HCT116 (cell line): ENCODE results near the gene TMEM131. TPM values are rescaled to one million over a fixed set of nuclear protein-coding genes. Genes with fewer than 3 reads are reported as not detected.

Experiments used
- ATAC-seq: fragments of 200-7000 bp; cut with Tn5 transposase; 2 replicates; pipeline ENCODE4 v1.9.1; 2020; ENCODE audit warnings: mild to moderate bottlenecking, moderate library complexity
- BruUV-seq: library from RNA; stranded (reverse); fragments of 400-500 nt; replicated peaks from 2 replicates; lab custom pipeline; 2021; lab: Mats Ljungman, UMichigan
- CTCF ChIA-PET: fragments of 300-600 bp; sonication (Branson Sonifier 250); formaldehyde crosslinking; loops from one replicate; lab custom pipeline; 2021; ENCODE audit warnings: antibody characterized with exemption; lab: Charles Lee
- POLR2A ChIA-PET: fragments of 300-600, 350-600 bp; sonication (Branson Sonifier 250); formaldehyde crosslinking; loops from one replicate; lab custom pipeline; 2021; ENCODE audit warnings: antibody characterized with exemption; lab: Charles Lee
- RAD21 ChIA-PET, 2 experiments: fragments of 300-600 bp; sonication (Branson Sonifier 250); formaldehyde crosslinking; loops; one replicate each; lab custom pipeline; 2023; ENCODE audit warnings: low total read pairs in 2 of 2; ENCODE audit not compliant: uncharacterized antibody in 2 of 2, unreplicated experiment in 2 of 2, low non-redundant PET in 1 of 2; lab: Charles Lee
- DNase-seq: peaks from one replicate; pipeline ENCODE4 v3.0.0-alpha.2; 2010; ENCODE audit warnings: low read depth, low spot score
- H2AFZ ChIP-seq: fragments of 200-600 bp; shearing (Covaris generic), sonication (generic); 2 replicates; pipeline ENCODE4 v1.6.1; 2017; ENCODE audit warnings: low read depth, mixed run types, mixed read lengths, antibody characterized with exemption, low read length; ENCODE audit not compliant: poor library complexity, severe bottlenecking
- H3K27ac ChIP-seq: 2 replicates; pipeline ENCODE4 v1.5.1; 2012; ENCODE audit warnings: low read depth, low read length
- H3K27me3 ChIP-seq: fragments of 200-600 bp; sonication (generic); 2 replicates; pipeline ENCODE4 v1.6.1; 2016; ENCODE audit warnings: mixed run types, low read length, mixed read lengths; ENCODE audit not compliant: insufficient read depth
- H3K36me3 ChIP-seq, 2 experiments: fragments of 200-500 bp in 1 of 2; fragments of 200-600 bp in 1 of 2; sonication (Bioruptor generic) in 1 of 2; sonication (generic) in 1 of 2; 2 replicates each; pipeline versions ENCODE4 v1.5.1 to v1.6.1; 2014 to 2016; ENCODE audit warnings: low read length in 2 of 2, inconsistent platforms in 1 of 2, mixed read lengths in 1 of 2, mixed run types in 1 of 2; ENCODE audit not compliant: insufficient read depth in 2 of 2, control insufficient read depth in 1 of 2
- H3K4me1 ChIP-seq, 2 experiments: fragments of 200-600 bp in 1 of 2; sonication (generic) in 1 of 2; 2 replicates each; pipeline versions ENCODE4 v1.5.1 to v1.6.1; 2012 to 2017; ENCODE audit warnings: low read length in 2 of 2, inconsistent platforms in 1 of 2, mild to moderate bottlenecking in 1 of 2, mixed read lengths in 1 of 2, mixed run types in 1 of 2, moderate library complexity in 1 of 2; ENCODE audit not compliant: insufficient read depth in 2 of 2, control insufficient read depth in 1 of 2
- H3K4me2 ChIP-seq: fragments of 200-600 bp; sonication (generic); 2 replicates; pipeline ENCODE4 v1.6.1; 2017; ENCODE audit warnings: mixed run types, low read length, mixed read lengths
- H3K4me3 ChIP-seq, 2 experiments: fragments of 200-600 bp in 1 of 2; sonication (generic) in 1 of 2; replicated peaks in 1 of 2; 2 replicates each; pipeline ENCODE4 v1.5.1; 2011 to 2016; ENCODE audit warnings: low read length in 2 of 2, control low read depth in 1 of 2, low read depth in 1 of 2, mild to moderate bottlenecking in 1 of 2, mixed read lengths in 1 of 2, mixed run types in 1 of 2
- H3K79me2 ChIP-seq: fragments of 200-600 bp; sonication (generic); 2 replicates; pipeline ENCODE4 v1.6.1; 2017; ENCODE audit warnings: mild to moderate bottlenecking, mixed run types, low read length, moderate library complexity, mixed read lengths; ENCODE audit not compliant: insufficient read depth
- H3K9ac ChIP-seq: fragments of 200-600 bp; sonication (generic); 2 replicates; pipeline ENCODE4 v1.6.1; 2016; ENCODE audit warnings: low read length, mixed read lengths
- H3K9me2 ChIP-seq: fragments of 200-600 bp; sonication (generic), shearing (Covaris generic); 2 replicates; pipeline ENCODE4 v1.6.1; 2017; ENCODE audit warnings: mixed run types, mild to moderate bottlenecking, moderate library complexity; ENCODE audit not compliant: insufficient read depth
- H3K9me3 ChIP-seq, 2 experiments: fragments of 200-500 bp in 1 of 2; fragments of 200-600 bp in 1 of 2; sonication (Bioruptor generic) in 1 of 2; sonication (generic) in 1 of 2; 2 replicates each; pipeline ENCODE4 v1.6.1; 2014 to 2017; ENCODE audit warnings: low read length in 2 of 2, mixed read lengths in 2 of 2, inconsistent platforms in 1 of 2, low read depth in 1 of 2, mild to moderate bottlenecking in 1 of 2, mixed run types in 1 of 2, moderate library complexity in 1 of 2; ENCODE audit not compliant: control insufficient read depth in 1 of 2, insufficient read depth in 1 of 2
- H4K20me1 ChIP-seq: fragments of 200-600 bp; sonication (generic), shearing (Covaris generic); 2 replicates; pipeline ENCODE4 v1.6.1; 2017; ENCODE audit warnings: mixed run types, mild to moderate bottlenecking, moderate library complexity; ENCODE audit not compliant: insufficient read depth
- ELF1 ChIP-seq: IDR thresholded peaks from 2 replicates; pipeline ENCODE4 v1.6.1; 2012; ENCODE audit warnings: low read depth, borderline replicate concordance
- EZH2phosphoT487 ChIP-seq: fragments of 200-600 bp; IDR thresholded peaks from 2 replicates; pipeline ENCODE4 v1.6.1; 2018; ENCODE audit warnings: antibody characterized with exemption, borderline replicate concordance
- MAX ChIP-seq: IDR thresholded peaks from 2 replicates; pipeline ENCODE4 v1.6.1; 2012
- POLR2AphosphoS5 ChIP-seq: IDR thresholded peaks from 2 replicates; pipeline ENCODE4 v1.6.1; 2011; ENCODE audit warnings: mild to moderate bottlenecking, low read depth, low read length, moderate library complexity
- REST ChIP-seq: IDR thresholded peaks from 2 replicates; pipeline ENCODE4 v1.6.1; 2012; ENCODE audit warnings: low read depth
- SP1 ChIP-seq: IDR thresholded peaks from 2 replicates; pipeline ENCODE4 v1.6.1; 2012; ENCODE audit warnings: low read depth
- TCF7L2 ChIP-seq: IDR thresholded peaks from 2 replicates; pipeline ENCODE4 v1.7.0; 2011; ENCODE audit warnings: borderline replicate concordance, inconsistent platforms; ENCODE audit not compliant: insufficient read depth, insufficient read length; ENCODE audit errors: extremely low read depth
- intact Hi-C: fragments of 100-400 bp; cut with micrococcal nuclease; formaldehyde crosslinking; loops from 2 replicates; pipeline ENCODE4 v1.10.0; 2022
- total RNA-seq: library from RNA; stranded (reverse); gene quantifications from one replicate; pipeline ENCODE4 v1.2.1, GENCODE V29; 2021; ENCODE audit not compliant: unreplicated experiment

The TMEM131 gene
- total RNA-seq, 1 experiment from 2014 or later: 51.5 TPM

- no peak for TF ChIP-seq MAX
- TF ChIP-seq ELF1: no peak
- TF ChIP-seq REST: no peak
- TF ChIP-seq TCF7L2: no peak
- TF ChIP-seq EZH2phosphoT487: no peak
- TF ChIP-seq POLR2AphosphoS5: no peak
- no peak for TF ChIP-seq SP1
- TF ChIP-seq, all 23 proteins: peak for 0
- Histone ChIP-seq H3K79me2 (peaks cover 98% of the 10 kb centered on the region), H3K9ac (no peak overlapping the region), H3K27me3 (no peaks in the 10 kb centered on the region), H2AFZ (no peak overlapping the region), H3K36me3 (no peaks in the 10 kb centered on the region), H4K20me1 (no peaks in the 10 kb centered on the region; the same call in 1 of the 2 replicates), H3K4me2 (no peak overlapping the region), H3K9me3 (peaks cover 3 to 4% of the 10 kb centered on the region in 2 experiments; a peak in 1 of 4 replicates), H3K9me2 (no peaks in the 10 kb centered on the region), H3K4me3 (no peak overlapping the region), H3K27ac (no peak overlapping the region), H3K4me1 (peaks cover 8 to 17% of the 10 kb centered on the region in 2 experiments; a peak in 3 of 4 replicates)
- intact Hi-C loops: no loop called here
- CTCF ChIA-PET: no interaction called here
- DNase-seq: no peak
- ATAC-seq: no peak
- no TSS peak for BruUV-seq
- RAD21 ChIA-PET: no interaction called here
- POLR2A ChIA-PET: no interaction called here
Measured at GRCh38 chr2:97970293-97971060, 25.3 kb downstream of the TMEM131 start.
